ENCODE results near the gene ZNF473.
"Not testable (repeated sequence)": the region's sequence is repeated elsewhere in the genome, so short reads cannot be mapped to it uniquely, and the experiment has no call there.

The ZNF473 gene

DNA sequence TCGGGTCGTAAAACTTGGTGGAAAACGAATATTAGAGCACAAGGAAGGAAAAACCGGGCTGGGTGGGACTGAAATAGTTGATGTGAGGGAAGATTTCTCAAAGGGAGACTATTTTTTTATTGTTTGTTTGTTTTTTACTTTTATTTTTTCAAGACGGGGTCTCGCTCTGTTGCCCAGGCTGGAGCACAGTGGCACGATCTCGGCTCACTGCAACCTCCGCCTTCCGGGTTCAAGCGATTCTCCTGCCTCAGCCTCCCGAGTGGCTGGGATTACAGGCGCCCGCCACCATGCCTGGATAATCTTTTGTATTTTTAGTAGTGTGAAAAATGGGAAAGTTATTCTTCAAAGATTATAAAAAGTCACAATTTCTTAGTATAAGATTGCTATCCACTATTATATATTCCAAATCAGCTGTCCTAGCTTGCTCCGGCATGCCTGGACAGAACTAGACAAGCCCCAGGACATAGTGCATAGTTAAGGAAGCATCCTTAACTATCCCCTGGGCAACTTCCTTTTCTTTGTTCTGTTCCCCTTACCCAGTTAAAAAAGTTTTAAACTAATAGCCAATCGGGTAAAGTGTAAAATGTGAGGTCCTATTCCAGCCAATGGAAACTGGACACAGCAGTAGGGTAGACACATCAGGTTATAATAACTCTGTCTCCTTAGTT lies 25.6 kb downstream of the ZNF473 start:
- not testable (repeated sequence) for DNase-seq

- DNase-seq, result no peak
Measured at GRCh38 chr19:50051964-50052363, 26.2 kb downstream of the ZNF473 start.

GRCh38 chr19:50053119-50053518 lies 27.3 kb downstream of the ZNF473 start:
- DNase-seq, result no peak

GRCh38 chr19:50058425-50058824 lies 32.6 kb downstream of the ZNF473 start:
- DNase-seq, result no peak

GRCh38 chr19:50059045-50059444 lies 33.2 kb downstream of the ZNF473 start:
- no peak for DNase-seq

DNA sequence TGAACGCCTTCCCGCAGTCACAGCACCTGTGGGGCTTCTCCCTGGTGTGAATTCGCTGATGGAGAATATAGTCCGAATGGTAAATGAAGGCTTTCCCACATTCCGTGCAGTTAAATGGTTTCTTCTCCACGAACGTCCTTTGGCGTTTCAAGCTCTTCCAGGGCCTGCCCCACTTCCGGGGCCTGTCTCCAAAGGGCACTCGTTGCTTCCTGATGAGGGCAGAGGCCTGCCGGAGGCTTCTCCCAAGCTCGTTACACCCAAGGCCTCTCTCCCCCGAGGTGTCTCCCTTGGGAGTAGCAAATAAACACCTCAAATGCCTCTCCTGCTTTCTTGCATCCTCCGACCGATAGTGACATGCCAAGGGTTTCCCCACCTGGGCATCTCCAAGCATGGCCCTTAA lies 34.3 kb downstream of the ZNF473 start:
- DNase-seq, result no peak

DNA sequence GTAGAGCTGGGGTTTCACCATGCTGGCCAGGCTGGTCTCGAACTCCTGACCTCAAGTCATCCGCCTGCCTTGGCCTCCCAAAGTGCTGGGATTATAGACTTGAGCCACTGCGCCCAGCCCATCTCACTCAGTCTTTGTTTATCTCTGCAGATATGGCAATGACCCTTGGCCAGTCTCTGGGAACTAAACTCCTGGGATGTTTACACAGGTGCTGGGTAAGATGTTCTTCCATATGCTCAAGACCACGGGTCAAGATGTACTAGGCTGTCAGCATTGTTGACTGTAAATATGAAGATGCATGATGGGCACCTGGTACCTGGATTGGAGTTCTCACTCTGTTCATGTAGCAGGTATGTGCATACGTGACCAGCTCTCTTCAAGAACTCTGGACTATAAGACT lies 35.8 kb downstream of the ZNF473 start:
- DNase-seq, result no peak

DNA sequence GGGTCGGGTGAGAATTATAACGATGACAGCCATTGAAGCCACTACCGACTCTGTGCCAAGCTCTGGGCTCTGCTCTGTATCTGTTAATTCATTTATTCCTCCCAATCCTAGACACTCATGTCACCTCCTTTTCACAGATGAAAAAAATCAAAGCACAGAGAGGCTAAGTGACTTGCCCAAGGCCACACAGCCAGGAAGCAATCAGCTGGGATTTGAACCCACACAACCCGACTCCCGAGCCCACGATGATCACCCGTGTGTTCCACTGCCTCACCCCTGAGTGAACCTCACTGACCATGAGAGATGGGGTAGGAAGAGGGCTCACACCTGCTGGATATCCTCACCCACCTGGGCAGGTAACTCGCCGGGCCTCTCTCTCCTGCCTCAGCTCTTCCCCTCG lies 40.1 kb downstream of the ZNF473 start:
- DNase-seq, result no peak

DNA sequence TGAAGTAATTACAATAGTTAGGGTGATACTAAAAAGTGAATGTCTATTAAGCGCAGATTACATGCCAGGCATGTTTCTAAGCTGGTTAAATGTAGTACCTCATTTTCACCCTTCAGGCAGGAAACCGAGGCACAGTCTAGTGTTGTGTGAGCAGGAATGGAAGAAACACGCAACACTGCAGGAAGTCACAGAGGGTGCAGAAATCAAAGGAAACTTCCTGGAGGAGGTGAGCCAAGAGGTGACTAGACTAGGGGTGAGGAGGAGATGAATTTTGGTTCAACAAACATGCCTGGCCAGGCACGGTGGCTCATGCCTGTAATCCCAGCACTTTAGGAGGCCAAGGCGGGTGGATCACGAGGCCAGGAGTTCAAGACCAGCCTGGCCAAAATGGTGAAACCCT lies 41.8 kb downstream of the ZNF473 start:
- no peak for DNase-seq

- DNase-seq, result not testable (repeated sequence)
Measured at GRCh38 chr19:50068382-50068781, 42.6 kb downstream of the ZNF473 start.

DNA sequence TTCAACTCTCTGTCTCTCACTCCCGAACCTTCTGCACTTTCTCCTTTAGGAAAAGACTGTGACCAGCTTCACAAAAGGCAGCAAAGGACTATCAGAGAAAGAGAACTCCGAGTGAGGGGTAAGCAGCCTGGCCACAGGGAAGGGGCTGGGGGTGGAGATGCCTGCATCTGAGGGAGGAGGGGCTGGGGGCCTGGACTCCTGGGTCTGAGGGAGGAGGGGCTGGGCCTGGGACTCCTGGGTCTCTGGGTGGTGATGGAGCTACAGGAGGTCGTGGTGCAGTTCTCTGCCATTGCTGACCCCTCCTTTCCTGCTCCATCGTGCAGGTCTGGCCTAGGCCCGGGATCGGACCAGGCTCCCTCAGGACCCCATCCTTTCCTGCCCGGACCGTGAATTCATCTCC lies 49.3 kb downstream of the ZNF473 start:
- DNase-seq, result not testable (repeated sequence)

DNA sequence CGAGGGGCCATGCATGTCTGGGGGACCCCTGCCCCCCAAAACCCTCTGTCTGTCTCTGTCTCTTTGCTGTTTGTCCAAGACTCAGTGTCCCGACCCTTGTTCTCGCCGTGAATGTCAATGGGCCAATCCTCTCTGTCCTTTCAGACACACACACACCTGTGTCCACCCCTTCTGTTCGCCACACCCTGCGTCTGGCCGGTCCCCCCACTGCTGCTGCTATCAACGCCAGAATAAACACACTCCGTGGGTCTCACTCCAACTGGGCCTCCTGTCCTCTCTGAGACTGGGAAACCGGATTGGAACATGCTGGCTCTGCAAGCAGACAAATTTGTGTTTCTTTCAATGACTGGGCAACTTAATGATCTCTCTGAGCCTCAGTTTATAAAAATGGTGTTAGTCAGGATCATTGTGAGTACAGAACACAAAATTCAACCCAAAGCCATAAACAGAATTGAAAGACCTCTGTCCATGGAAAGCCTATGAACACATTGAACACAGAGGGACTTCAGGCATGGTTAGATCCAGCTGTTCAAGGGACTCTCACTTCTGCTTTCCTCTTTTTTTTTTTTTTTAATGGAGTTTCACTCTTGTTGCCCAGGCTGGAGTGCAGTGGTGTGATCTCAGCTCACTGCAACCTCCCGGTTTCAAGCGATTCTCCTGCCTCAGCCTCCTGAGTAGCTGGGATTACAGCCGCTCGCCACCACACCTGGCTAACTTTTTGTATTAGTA lies 50.0 kb downstream of the ZNF473 start:
- not testable (repeated sequence) for DNase-seq

DNA sequence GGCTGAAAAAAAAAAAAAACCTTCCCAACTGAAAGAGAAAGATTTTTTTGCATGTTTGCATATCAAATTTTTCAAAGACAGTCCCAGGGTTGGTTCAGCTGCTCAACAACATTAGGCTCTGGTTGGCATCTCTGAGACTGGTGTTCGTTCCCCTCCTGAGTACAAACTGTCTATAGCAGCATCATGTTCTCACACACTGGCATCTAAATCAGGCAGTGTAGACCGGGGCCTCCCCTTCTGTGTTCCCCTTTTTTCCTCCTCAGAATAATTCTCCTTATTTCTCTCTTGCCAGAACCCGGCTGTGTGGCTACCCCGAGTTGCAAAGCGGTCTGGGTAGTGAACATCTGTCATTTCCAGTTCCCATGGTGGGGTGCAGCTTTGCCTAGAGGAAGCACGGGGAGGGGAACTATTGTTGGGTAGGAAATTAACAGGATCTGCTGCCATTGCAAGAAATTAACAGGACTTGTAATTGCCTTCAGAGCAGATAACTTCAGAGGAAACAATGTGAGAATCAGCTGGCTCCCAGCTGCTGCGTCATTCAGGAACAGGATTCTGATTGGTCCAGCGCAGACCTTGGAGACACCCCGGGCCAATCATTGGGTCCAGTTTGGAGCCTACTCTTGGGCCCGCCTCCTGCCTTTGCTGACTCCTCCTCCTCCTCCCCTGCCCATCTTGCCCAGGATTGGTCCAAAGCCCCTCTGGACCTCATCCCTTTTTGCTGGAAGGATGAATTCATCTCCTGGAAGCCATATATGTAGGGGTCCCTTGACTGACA lies 51.0 kb downstream of the ZNF473 start:
- DNase-seq, result not testable (repeated sequence)

DNA sequence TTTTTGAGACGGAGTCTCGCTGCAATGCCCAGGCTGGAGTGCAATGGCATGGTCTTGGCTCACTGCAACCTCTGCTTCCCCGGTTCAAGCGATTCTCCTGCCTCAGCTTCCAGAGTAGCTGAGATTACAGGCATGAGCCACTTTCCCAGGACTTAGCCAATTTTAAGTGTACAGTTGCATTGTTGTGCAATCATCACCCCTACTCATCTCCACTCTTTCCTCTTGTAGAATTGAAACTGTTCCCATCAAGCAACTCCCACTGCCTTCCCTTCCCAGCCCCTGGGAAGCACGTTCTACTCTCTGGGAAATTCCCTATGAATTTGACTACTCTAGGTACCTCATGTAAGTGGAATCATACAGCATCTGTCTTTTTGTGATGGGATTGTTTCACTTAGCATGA lies 53.2 kb downstream of the ZNF473 start:
- not testable (repeated sequence) for DNase-seq

DNA sequence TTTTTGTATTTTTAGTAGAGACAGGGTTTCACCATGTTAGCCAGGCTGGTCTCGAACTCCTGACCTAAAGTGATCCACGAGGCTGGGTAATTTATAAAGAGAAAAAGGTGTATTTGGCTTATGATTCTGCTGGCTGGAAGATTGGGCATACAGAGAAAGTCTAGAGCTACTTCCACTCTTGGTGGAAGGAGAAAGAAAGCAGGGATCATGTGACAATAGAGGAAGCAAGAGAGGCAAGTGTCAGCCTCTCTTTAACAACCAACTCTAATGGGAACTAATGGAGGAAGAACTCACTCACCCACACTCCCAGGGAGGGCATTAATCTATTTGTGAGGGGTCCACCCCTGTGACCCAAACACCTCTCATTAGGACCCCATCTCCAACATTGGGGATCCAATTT lies 58.6 kb downstream of the ZNF473 start:
- not testable (repeated sequence) for DNase-seq

DNA sequence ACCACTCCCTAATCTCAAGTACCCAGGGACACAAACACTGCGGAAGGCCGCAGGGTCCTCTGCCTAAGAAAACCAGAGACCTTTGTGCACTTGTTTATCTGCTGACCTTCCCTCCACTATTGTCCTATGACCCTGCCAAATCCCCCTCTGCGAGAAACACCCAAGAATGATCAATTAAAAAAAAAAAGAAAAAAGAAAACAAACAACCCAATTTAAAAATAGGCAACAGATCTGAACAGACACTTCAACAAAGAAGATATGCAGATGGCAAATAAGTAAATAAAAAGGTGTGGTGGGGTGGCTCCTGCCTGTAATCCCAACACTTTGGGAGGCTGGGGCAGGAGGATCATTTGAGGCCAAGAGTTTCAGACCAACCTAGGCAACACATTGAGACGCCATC lies 61.3 kb downstream of the ZNF473 start:
- not testable (repeated sequence) for DNase-seq

- peak; percentile 31 for DNase-seq
Measured at GRCh38 chr19:50090706-50091105, 64.9 kb downstream of the ZNF473 start.

DNA sequence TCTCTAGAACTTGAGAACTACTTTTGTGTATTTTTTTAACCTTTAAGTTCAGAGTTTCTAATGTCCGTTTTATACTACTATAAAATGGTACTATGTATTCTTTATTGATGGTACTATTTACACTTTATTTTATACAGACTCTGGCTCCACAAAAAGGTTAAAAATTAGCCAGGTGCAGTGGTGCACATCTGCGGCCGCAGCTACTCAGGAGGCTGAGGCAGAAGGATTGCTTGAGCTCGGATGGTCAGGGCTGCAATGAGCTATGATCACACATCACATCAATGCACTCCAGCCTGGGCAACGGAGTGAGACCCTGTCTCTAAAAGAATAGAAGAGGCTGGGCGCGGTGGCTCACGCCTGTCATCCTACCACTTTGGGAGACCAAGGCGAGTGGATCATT lies 66.0 kb downstream of the ZNF473 start:
- not testable (repeated sequence) for DNase-seq

DNA sequence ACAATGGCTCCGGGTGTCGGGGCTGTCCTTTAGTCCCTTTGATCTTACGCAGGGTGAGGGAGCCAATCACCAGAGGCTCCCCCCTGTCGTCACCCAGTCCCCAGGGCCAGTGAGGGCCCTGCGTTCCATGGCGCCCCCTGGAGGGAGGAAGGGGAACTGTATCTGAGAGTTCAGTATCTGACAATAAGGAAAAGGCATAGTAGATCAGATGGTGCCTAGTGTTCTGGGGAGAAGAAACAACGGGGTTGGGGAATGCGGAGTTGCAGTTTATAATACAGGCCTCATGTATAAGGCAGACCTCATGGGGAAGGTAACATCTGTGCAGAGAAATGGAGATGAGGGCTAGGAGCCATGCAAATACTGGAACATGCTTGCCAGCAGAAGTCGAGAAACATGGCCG lies 66.8 kb downstream of the ZNF473 start:
- not testable (repeated sequence) for DNase-seq

- DNase-seq, result not testable (repeated sequence)
Measured at GRCh38 chr19:50097884-50098283, 72.1 kb downstream of the ZNF473 start.

- DNase-seq, result not testable (repeated sequence)
Measured at GRCh38 chr19:50098892-50099291, 73.1 kb downstream of the ZNF473 start.

DNA sequence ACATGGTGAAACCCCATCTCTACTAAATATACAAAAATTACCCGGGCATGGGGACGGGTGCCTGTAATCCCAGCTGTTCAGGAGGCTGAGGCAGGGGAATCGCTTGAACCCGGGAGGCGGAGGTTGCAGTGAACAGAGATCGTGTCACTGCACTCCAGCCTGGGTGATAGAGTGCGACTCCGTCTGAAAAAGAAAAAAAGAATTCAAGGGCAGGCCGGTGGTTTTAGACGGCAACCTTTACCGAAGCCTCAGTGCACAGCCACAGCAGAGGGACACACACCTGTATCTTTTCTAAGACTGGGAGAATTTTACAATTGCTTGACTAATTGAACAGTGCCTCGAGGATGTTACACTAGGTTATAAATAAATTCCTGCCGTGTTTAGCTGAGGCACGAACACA lies 73.9 kb downstream of the ZNF473 start:
- DNase-seq, result not testable (repeated sequence)

DNA sequence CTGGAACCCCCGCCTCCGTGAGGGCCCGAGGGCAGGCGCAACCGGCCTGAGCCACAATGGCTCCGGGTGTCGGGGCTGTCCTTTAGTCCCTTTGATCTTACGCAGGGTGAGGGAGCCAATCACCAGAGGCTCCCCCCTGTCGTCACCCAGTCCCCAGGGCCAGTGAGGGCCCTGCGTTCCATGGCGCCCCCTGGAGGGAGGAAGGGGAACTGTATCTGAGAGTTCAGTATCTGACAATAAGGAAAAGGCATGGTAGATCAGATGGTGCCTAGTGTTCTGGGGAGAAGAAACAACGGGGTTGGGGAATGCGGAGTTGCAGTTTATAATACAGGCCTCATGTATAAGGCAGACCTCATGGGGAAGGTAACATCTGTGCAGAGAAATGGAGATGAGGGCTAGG lies 75.1 kb downstream of the ZNF473 start:
- not testable (repeated sequence) for DNase-seq

Measured in CD4-positive, alpha-beta T cell treated with Interleukin-21 for 1 hour (primary cell).